ENCODE data around the gene C17orf113.

The C17orf113 gene

GRCh38 chr17:42067371-42068091 lies 17.1 kb upstream of the C17orf113 start:
- peaks cover 4% of the 10 kb centered on the region for H3K4me1 ChIP-seq (ENCODE audit: insufficient read depth, low read length)
- H3K9ac ChIP-seq (ENCODE audit: low read length) = no peak overlapping the region
- H3K9me3 ChIP-seq (ENCODE audit: low read length) = no peaks in the 10 kb centered on the region
- H3K36me3 ChIP-seq (ENCODE audit: insufficient read depth, low read length) = no peaks in the 10 kb centered on the region
- no peak overlapping the region for H3K4me3 ChIP-seq (ENCODE audit: low read depth in 1 of 2, low read length in 2 of 2)
- no peak overlapping the region for H3K27ac ChIP-seq (ENCODE audit: low read depth, low read length)
- H3K27me3 ChIP-seq (ENCODE audit: control insufficient read depth in 1 of 2, insufficient read depth in 2 of 2, low read length in 2 of 2) = peaks cover 9 to 19% of the 10 kb centered on the region in 2 donors

- Histone ChIP-seq H3K9me3 (ENCODE audit: low read length) (no peaks in the 10 kb centered on the region), H3K4me3 (ENCODE audit: low read depth in 1 of 2, low read length in 2 of 2) (no peak overlapping the region), H3K9ac (ENCODE audit: low read length) (no peak overlapping the region), H3K36me3 (ENCODE audit: insufficient read depth, low read length) (no peaks in the 10 kb centered on the region), H3K27me3 (ENCODE audit: control insufficient read depth in 1 of 2, insufficient read depth in 2 of 2, low read length in 2 of 2) (no peaks in the 10 kb centered on the region), H3K4me1 (ENCODE audit: insufficient read depth, low read length) (no peaks in the 10 kb centered on the region), H3K27ac (ENCODE audit: low read depth, low read length) (no peak overlapping the region)
Measured at GRCh38 chr17:42065201-42065600, 14.8 kb upstream of the C17orf113 start.

- Histone ChIP-seq H3K4me3 (ENCODE audit: low read depth in 1 of 2, low read length in 2 of 2) (no peak overlapping the region), H3K9ac (ENCODE audit: low read length) (no peak overlapping the region), H3K36me3 (ENCODE audit: insufficient read depth, low read length) (no peaks in the 10 kb centered on the region), H3K4me1 (ENCODE audit: insufficient read depth, low read length) (no peaks in the 10 kb centered on the region), H3K27ac (ENCODE audit: low read depth, low read length) (no peak overlapping the region), H3K9me3 (ENCODE audit: low read length) (no peaks in the 10 kb centered on the region), H3K27me3 (ENCODE audit: control insufficient read depth in 1 of 2, insufficient read depth in 2 of 2, low read length in 2 of 2) (peaks cover 0 to 4% of the 10 kb centered on the region in 2 donors)
Measured at GRCh38 chr17:42062681-42063080, 12.3 kb upstream of the C17orf113 start.

GRCh38 chr17:42061646-42062487 lies 11.5 kb upstream of the C17orf113 start:
- Histone ChIP-seq H3K9me3 (ENCODE audit: low read length) (no peaks in the 10 kb centered on the region), H3K4me3 (ENCODE audit: low read depth in 1 of 2, low read length in 2 of 2) (no peak overlapping the region), H3K9ac (ENCODE audit: low read length) (no peak overlapping the region), H3K27ac (ENCODE audit: low read depth, low read length) (no peak overlapping the region), H3K4me1 (ENCODE audit: insufficient read depth, low read length) (no peaks in the 10 kb centered on the region), H3K36me3 (ENCODE audit: insufficient read depth, low read length) (no peaks in the 10 kb centered on the region), H3K27me3 (ENCODE audit: control insufficient read depth in 1 of 2, insufficient read depth in 2 of 2, low read length in 2 of 2) (peaks cover 0 to 4% of the 10 kb centered on the region in 2 donors)

- Histone ChIP-seq H3K4me3 (ENCODE audit: low read depth in 1 of 2, low read length in 2 of 2) (no peak overlapping the region), H3K4me1 (ENCODE audit: insufficient read depth, low read length) (no peaks in the 10 kb centered on the region), H3K27me3 (ENCODE audit: control insufficient read depth in 1 of 2, insufficient read depth in 2 of 2, low read length in 2 of 2) (peaks cover 0 to 7% of the 10 kb centered on the region in 2 donors), H3K9me3 (ENCODE audit: low read length) (no peaks in the 10 kb centered on the region), H3K27ac (ENCODE audit: low read depth, low read length) (no peak overlapping the region), H3K36me3 (ENCODE audit: insufficient read depth, low read length) (no peaks in the 10 kb centered on the region), H3K9ac (ENCODE audit: low read length) (no peak overlapping the region)
Measured at GRCh38 chr17:42060231-42060630, 9.8 kb upstream of the C17orf113 start.

- no peaks in the 10 kb centered on the region for H3K36me3 ChIP-seq (ENCODE audit: insufficient read depth, low read length)
- no peaks in the 10 kb centered on the region for H3K4me1 ChIP-seq (ENCODE audit: insufficient read depth, low read length)
- no peak overlapping the region for H3K9ac ChIP-seq (ENCODE audit: low read length)
- no peak overlapping the region for H3K27ac ChIP-seq (ENCODE audit: low read depth, low read length)
- no peak overlapping the region for H3K4me3 ChIP-seq (ENCODE audit: low read depth in 1 of 2, low read length in 2 of 2)
- peaks cover 0 to 11% of the 10 kb centered on the region in 2 donors for H3K27me3 ChIP-seq (ENCODE audit: control insufficient read depth in 1 of 2, insufficient read depth in 2 of 2, low read length in 2 of 2)
- no peaks in the 10 kb centered on the region for H3K9me3 ChIP-seq (ENCODE audit: low read length)
Measured at GRCh38 chr17:42059815-42060214, 9.4 kb upstream of the C17orf113 start.

GRCh38 chr17:42058063-42058462 lies 7.7 kb upstream of the C17orf113 start:
- Histone ChIP-seq H3K27me3 (ENCODE audit: control insufficient read depth in 1 of 2, insufficient read depth in 2 of 2, low read length in 2 of 2) (peaks cover 0 to 24% of the 10 kb centered on the region in 2 donors), H3K27ac (ENCODE audit: low read depth, low read length) (no peak overlapping the region), H3K4me3 (ENCODE audit: low read depth in 1 of 2, low read length in 2 of 2) (no peak overlapping the region), H3K9ac (ENCODE audit: low read length) (no peak overlapping the region), H3K9me3 (ENCODE audit: low read length) (no peaks in the 10 kb centered on the region), H3K4me1 (ENCODE audit: insufficient read depth, low read length) (no peaks in the 10 kb centered on the region), H3K36me3 (ENCODE audit: insufficient read depth, low read length) (no peaks in the 10 kb centered on the region)

GRCh38 chr17:42056635-42057034 lies 6.2 kb upstream of the C17orf113 start:
- Histone ChIP-seq H3K9ac (ENCODE audit: low read length) (no peak overlapping the region), H3K36me3 (ENCODE audit: insufficient read depth, low read length) (no peaks in the 10 kb centered on the region), H3K4me3 (ENCODE audit: low read depth in 1 of 2, low read length in 2 of 2) (no peak overlapping the region), H3K9me3 (ENCODE audit: low read length) (no peaks in the 10 kb centered on the region), H3K27me3 (ENCODE audit: control insufficient read depth in 1 of 2, insufficient read depth in 2 of 2, low read length in 2 of 2) (peaks cover 0 to 30% of the 10 kb centered on the region in 2 donors), H3K4me1 (ENCODE audit: insufficient read depth, low read length) (no peaks in the 10 kb centered on the region), H3K27ac (ENCODE audit: low read depth, low read length) (no peak overlapping the region)

- H3K27me3 ChIP-seq (ENCODE audit: control insufficient read depth in 1 of 2, insufficient read depth in 2 of 2, low read length in 2 of 2) = peaks cover 0 to 30% of the 10 kb centered on the region in 2 donors
Measured at GRCh38 chr17:42055496-42055895, 5.1 kb upstream of the C17orf113 start.

GRCh38 chr17:42055027-42055426 lies 4.6 kb upstream of the C17orf113 start:
- no peaks in the 10 kb centered on the region for H3K36me3 ChIP-seq (ENCODE audit: insufficient read depth, low read length)
- H3K9ac ChIP-seq (ENCODE audit: low read length) = no peak overlapping the region
- H3K9me3 ChIP-seq (ENCODE audit: low read length) = no peaks in the 10 kb centered on the region
- peaks cover 0 to 30% of the 10 kb centered on the region in 2 donors for H3K27me3 ChIP-seq (ENCODE audit: control insufficient read depth in 1 of 2, insufficient read depth in 2 of 2, low read length in 2 of 2)
- H3K27ac ChIP-seq (ENCODE audit: low read depth, low read length) = no peak overlapping the region
- H3K4me3 ChIP-seq (ENCODE audit: low read depth in 1 of 2, low read length in 2 of 2) = no peak overlapping the region
- H3K4me1 ChIP-seq (ENCODE audit: insufficient read depth, low read length) = peaks cover 4% of the 10 kb centered on the region

More at GRCh38 chr17:42055496-42055895, 5.1 kb upstream of the C17orf113 start:
- Histone ChIP-seq H3K4me3 (ENCODE audit: low read depth in 1 of 2, low read length in 2 of 2) (no peak overlapping the region), H3K4me1 (ENCODE audit: insufficient read depth, low read length) (peaks cover 4% of the 10 kb centered on the region), H3K9ac (ENCODE audit: low read length) (no peak overlapping the region), H3K27ac (ENCODE audit: low read depth, low read length) (no peak overlapping the region), H3K36me3 (ENCODE audit: insufficient read depth, low read length) (no peaks in the 10 kb centered on the region), H3K9me3 (ENCODE audit: low read length) (no peaks in the 10 kb centered on the region)

GRCh38 chr17:42053731-42054500 lies 3.5 kb upstream of the C17orf113 start:
- H3K9ac ChIP-seq (ENCODE audit: low read length) = no peak overlapping the region
- no peak overlapping the region for H3K4me3 ChIP-seq (ENCODE audit: low read depth in 1 of 2, low read length in 2 of 2)
- H3K27ac ChIP-seq (ENCODE audit: low read depth, low read length) = no peak overlapping the region
- H3K9me3 ChIP-seq (ENCODE audit: low read length) = no peaks in the 10 kb centered on the region
- no peaks in the 10 kb centered on the region for H3K36me3 ChIP-seq (ENCODE audit: insufficient read depth, low read length)
- peaks cover 0 to 26% of the 10 kb centered on the region in 2 donors for H3K27me3 ChIP-seq (ENCODE audit: control insufficient read depth in 1 of 2, insufficient read depth in 2 of 2, low read length in 2 of 2)
- peaks cover 8% of the 10 kb centered on the region for H3K4me1 ChIP-seq (ENCODE audit: insufficient read depth, low read length)
